ENCODE results near the gene ITGBL1.
"Not testable (repeated sequence)": the region's sequence is repeated elsewhere in the genome, so short reads cannot be mapped to it uniquely, and the experiment has no call there.

ITGBL1 gene

GRCh38 chr13:101514695-101515275 is 62.3 kb downstream of the ITGBL1 start:
- no peak for DNase-seq

DNA sequence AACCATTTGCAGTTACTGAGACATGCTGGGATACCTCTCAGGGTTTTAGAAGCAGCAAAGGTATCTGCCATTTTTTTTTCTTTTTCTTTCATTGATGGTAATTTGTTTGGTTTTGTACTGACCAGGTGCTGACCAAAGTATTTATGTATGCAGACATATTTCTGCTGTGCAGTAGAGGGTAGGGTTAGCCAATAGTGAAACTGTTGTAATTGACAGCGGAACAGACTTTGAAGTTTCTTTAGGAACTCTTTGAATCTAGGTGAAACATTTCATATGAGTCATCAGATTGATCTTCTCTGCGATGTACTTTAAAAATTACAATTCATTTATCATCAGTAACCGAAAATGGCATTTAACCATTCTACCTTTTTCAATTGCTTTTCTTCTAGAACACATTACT is 63.0 kb downstream of the ITGBL1 start:
- DNase-seq, result no peak

DNA sequence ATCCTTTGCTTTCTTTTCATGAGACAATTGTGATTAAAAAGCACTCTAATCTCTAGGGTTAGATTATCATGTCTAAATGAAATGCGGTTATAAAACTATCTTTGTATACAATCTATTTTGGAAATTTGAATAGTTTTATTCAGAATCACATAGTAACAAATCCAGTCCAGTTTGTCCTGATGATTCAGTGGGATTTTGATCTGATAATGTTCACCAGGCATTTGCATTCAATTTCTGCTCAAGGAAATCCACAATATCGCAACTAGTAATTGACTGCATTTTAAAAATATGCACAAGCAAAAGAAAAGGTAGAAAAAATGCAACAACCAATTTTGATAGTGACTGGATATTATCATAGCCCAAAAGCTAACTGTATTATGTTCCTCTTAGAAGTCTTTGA is 63.8 kb downstream of the ITGBL1 start:
- DNase-seq, result no peak

- no peak for DNase-seq
Measured at GRCh38 chr13:101520672-101521071, 68.2 kb downstream of the ITGBL1 start.

DNA sequence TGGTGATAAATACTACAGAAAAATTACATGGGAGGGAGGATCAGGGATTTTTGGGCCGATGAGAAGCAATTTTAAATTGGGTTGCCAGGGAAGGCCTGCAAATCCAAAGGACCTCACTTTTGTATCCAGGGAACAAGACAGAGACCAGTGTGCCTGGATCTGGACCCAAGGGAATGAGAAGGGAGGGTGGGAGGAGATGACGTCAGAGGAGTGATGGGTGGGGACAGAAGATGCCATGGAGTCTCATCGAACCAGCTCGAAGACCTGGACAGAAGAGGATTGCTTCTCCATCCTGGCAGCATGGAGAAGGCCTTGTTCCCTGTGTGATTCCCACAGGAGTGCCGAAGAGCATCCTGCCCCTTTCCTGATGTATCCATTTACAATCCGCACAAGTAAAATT is 68.9 kb downstream of the ITGBL1 start:
- DNase-seq, result no peak

DNA sequence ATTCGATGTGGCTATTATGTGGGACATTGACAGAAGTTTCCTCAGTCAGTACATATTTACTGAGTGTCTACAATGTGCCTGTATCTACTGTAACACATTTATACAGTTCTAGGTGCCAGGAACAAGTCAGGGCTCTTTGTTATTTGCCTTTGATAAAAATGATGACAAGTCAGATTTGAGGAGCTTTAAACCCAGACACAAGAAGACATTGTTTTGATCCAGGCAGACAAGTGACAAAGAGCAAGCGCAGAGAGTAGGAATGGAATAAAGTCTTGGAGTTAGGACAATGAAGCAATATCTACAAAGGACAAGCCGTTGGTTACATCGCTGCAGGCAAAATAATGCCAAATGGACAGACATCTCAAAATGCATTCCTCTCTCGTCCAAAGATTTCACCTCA is 70.1 kb downstream of the ITGBL1 start:
- DNase-seq, result no peak

DNA sequence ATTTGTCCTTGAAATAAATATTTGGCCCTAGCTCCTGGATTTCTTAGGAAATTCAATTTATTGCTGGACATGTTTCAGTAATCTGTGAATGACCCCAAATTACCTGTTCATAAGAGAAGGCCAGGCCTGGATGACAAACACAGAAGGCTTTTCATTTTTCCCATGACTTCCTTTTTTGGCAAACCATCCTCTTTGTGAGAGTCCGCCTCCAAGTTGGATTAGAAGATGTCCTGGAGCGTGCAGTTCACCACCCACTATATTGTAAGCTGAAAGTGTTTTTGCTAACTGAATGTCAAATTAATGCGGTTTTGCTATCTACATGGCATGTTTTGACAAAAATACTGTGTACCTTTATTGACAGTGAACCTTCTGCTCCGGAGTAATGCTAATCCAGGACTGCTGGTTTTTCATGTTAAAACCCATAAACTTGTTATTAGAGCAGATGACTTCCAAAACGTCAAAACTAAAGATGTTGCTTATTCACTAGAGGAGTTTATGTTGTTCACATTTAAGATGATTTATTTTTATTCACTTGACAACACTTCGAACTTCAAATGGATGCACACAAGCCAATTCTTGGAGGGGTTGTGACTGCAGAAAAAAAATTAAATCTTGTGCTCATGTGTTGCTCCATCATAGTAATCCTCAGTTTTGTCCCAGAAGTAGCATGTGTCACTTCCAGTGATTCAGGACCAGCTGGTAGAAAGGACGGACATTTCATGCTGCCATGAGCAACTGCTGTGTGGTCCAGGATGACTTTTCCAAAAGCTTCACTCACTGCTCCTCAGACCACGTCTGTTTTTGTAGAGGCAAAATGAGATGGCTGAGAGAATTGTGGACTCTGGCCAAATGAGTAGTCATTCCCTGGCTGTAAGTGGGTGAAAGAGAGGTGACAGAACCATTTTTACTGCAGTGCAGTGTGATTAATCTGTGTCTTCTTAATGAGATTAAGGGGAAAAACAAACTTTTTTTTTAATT is 71.0 kb downstream of the ITGBL1 start:
- no peak for DNase-seq

DNA sequence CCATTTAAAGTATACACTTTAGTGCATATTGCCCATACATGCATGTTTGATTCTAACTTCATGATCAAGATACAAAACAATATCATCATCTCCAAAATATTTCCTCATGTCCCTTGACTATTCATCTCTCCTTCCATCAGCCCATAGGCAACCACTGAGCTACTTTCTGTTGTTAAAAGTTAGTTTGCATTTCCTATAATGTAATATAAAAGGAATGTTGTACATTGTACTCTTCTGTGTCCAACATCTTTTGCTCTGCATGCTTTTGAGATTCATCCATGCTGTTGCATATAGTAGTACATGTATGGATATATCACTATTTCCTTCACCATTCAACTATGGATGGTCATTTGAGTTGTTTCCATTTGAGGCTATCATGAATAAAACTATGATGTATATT is 74.7 kb downstream of the ITGBL1 start:
- no peak for DNase-seq

DNA sequence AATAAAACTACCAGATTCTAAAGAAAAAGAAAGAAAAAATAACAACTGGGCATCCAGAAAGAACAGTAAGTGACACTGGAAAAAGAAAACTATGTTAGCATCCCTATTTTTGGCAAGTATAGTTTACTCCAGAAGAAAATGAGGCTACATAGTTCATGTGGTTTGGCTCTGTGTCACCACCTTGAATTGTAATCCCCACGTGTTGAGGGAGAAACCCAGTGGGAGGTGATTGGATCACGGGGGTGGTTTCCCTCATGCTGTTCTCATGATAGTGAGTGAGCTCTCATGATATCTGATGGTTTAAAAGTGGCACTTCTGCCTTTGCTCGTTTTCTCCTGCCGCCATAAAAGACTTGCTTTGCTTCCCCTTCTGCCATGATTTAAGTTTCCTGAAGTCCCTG is 76.9 kb downstream of the ITGBL1 start:
- no peak for DNase-seq

GRCh38 chr13:101530293-101530692 is 77.8 kb downstream of the ITGBL1 start:
- no peak for DNase-seq

DNA sequence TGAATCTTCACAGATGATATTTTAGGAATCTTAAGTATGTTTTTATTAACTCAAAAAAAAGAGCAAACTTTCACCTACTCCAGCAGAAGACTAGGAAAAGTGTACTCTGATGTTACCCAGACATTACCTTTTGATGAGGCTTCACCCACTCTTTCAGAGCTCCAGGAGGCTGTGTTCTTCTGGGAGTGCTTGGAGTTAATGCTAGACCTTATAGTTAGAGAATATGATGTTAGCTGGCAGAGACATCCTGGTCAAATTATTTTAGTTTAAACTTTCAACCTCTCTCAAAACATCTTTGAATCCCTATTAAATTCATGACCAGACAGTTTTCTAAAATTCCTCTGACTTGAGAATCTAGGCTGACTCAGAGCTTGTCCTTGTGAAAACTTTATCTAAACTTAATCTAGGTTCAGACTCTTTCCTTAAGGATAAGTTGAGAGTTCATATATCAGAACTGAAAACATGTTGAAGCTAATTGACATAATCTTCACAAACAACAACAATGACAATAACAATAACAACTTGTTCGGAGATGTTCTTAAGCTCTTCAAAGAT is 82.8 kb downstream of the ITGBL1 start:
- DNase-seq, result no peak

DNA sequence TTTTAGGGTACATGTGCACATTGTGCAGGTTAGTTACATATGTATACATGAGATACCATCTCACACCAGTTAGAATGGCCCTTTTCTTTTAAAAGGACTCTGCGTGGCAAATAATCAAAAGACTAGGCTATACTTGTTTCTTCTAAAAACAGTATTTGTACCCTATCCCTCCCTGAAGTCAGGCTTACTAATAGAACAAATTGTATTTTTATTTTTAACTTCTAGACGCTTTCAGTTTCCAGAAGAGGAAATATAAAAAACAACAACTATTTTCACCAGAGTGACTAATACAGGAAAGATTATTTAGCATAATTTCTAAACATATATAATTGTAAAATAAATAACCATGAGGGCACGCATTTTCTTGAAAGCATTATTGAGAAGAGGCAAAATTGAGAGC is 83.6 kb downstream of the ITGBL1 start:
- no peak for DNase-seq

DNA sequence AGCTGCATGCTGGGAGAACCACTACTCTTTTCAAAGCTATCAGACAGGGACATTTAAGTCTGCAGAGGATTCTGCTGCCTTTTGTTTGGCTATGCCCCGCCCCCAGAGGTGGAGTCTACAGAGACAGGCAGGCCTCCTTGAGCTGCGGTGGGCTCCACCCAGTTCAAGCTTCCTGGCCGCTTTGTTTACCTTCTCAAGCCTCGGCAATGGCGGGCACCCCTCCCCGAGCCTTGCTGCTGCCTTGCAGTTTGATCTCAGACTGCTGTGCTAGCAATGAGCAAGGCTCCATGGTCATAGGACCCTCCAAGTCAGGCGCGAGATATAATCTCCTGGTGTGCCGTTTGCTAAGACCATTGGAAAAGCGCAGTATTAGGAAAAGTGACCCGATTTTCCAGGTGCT is 92.1 kb downstream of the ITGBL1 start:
- DNase-seq, result not testable (repeated sequence)

DNA sequence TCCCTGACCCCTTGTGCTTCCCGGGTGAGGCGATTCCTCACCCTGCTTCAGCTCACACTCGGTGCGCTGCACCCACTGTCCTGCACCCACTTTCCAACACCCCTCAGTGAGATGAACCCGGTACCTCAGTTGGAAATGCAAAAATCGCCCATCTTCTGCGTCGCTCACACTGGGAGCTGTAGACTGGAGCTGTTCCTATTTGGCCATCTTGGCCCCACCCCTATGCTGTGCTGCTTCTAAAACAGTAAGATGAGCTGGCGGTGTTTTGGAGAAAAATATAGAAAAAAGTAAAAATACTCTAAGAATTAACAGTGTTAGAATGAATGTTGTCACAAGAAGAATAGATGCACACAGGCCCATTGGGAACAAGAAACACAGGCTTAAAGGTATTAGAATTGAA is 92.5 kb downstream of the ITGBL1 start:
- no peak for DNase-seq

DNA sequence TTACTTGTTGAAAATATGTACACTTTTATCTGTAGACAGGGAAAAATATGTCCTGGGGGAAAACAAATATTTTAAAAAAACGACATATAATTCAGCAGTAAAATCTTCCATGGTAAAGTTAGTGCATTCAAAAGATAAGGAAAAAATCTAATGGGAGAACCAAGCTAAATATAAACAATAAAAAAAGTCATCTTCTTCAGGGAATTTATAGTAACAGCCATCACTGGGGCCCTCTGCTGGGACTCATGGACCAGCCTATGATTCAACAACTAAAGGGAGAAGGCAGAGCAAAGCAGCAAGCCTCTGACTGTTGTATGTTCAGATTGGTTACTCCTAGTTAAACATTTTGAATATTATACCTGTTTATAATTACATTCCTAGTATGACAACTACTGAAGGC is 93.0 kb downstream of the ITGBL1 start:
- DNase-seq, result no peak

- no peak for DNase-seq
Measured at GRCh38 chr13:101552286-101552685, 99.8 kb downstream of the ITGBL1 start.

DNA sequence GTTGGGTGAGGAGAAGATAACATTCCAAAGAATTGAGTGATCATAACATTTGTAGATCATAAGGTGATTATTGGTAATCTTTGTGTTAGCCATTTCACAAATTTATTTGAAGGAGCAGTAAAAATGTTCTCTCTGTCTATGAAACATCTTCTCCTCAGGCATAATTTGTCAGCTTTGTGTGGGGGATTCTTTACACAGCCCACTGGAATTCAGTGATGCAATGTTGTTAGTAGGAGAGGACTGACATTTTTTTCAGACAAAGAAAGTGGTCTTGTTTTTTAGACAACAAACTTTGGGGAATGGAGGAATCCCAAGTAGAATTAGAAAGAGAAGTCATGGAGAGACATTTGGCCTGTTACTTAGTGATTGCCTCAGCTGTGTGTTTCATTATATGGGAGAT is 100.3 kb downstream of the ITGBL1 start:
- no peak for DNase-seq

DNA sequence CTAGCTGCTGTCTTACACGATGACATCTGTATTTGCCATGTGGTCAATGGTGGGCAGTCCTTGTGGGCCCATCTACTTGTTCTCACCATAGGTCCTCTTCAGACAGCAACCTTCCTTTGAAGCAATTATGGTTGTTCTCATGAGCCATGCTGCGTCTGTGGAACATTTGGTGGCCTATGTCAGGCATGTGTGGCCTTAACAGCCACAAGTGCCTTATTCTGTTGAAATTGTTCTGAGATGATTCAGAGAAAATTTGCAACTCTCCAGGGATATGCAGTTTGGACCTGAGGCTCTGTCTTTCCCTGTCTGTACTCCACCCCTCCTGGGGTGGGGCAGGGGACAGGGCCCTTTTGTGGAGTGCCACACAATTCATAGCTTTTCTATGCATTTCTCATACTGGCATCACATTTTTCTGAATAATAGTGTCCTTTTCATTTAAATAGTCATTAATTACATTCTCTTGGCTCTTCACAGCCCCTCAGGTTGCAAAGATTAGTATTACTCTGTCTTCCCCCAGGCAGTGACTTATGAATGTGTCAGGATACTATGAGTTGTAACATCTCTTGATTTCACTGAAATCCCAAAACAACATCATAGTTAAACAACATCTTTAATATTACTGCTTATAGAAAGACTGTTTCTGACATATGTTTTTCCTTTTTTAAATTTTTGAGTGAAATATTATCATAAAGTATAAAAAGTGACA is 102.1 kb downstream of the ITGBL1 start:
- DNase-seq, result no peak

DNA sequence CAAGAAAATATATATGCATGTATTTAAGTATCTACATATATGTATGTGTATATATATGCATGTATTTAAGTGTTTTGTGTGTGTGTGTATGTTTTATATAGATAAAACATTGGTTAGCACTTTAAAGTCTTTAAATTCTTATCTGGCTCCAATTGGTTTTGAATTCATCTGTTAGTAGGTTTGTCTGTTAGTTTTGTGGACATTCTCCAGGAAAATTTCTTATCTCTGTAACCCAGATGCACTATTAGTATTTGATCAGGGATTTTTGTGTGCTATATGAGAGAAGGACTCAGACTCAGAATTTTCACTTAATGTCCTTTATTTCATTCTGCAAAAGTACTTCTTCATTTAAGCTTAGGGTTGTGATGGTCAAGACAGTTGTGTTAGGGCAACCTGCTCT is 103.1 kb downstream of the ITGBL1 start:
- DNase-seq, result no peak

DNA sequence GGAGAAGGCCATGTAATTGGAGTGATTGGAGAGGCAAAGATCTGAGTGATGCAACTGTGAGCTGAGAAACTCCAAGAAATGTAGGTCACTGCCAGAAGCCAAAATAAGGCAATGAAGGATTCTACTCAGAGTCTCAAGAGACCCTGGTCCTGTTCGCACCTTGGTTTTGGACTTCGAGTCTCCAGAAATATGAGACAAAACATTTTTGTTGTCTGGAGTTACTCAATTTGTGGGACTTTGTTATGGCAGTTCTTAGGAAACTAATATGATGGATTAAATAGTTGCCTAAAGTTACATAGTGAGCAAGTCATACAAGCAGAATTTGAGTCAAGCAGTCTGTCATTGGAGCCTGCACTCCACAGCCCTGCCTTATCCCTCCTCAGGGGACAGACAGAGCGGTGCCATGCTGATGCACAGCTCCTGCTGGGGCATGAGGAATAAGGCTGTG is 104.2 kb downstream of the ITGBL1 start:
- no peak for DNase-seq

DNA sequence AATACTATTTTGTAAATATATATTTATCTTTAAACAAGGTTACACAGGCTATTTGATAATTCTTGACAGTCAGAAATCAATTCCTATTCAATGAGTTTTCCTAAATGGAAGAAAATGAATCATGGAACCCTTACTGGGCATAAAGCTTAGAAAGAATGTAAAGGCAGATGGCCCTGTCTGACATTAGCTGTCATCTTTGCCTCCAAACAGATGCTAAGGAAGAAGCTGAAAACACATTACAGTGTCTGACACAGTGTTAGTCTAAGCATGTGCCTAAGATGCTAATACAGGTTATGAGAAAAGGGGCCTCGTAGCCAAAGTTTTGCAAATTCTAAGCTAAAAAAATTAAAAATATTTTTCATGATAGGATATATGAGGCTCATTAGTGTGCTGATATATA is 112.8 kb downstream of the ITGBL1 start:
- no peak for DNase-seq

DNA sequence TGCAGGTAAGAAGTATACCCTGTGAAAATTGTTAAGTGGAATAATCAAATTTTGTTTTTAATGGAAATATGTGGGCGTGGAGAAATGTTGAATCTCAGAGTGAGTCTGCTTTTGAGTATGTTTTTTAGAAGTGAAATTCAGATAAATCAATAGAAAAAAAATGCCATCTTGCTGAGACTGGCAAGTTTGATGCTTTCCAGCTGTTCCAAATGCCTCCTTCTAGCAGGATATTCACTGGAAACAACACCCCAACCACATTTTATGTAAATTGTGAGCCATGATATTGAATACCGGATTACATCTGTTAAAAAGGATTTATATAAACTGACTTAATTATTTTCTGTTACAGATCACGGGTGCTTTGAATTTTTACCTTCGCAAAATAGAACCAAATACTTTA is 115.4 kb downstream of the ITGBL1 start:
- no peak for DNase-seq

DNA sequence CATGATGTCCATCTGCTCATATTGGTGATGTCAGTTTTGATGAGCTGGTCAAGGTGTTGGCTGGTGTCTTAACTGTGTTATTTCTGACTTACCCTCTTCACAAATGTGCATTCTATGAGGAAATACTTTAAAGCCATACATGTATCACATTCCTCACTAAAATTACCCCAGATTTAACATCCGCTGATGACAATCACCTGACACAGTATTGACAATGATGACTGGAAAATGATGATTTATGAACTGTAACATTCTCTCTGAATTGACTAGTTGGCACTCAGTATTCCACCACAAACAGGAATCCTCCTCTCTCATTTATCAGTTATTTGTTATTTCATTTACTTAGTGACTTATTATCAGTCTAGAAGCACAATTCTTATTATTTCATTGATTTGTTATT is 117.3 kb downstream of the ITGBL1 start:
- no peak for DNase-seq

GRCh38 chr13:101570410-101570809 is 117.9 kb downstream of the ITGBL1 start:
- DNase-seq, result no peak

All from activated effector memory CD4-positive, alpha-beta T cell treated with Interleukin-2 at 50 U/mL for 16 hours (primary cell).